GM12864 (cell line): ENCODE measurements around the gene GSN.
A peak's percentile ranks its signal among the peaks of the same experiment; 100 is the strongest.

Source experiments
- DNase-seq: peaks from one replicate; pipeline ENCODE4 v3.0.0-alpha.2; 2011; ENCODE audit warnings: low read depth
- H3K4me3 ChIP-seq: 2 replicates; pipeline ENCODE4 v1.5.1; 2011; ENCODE audit warnings: mild to moderate bottlenecking, low read depth, low read length, control low read depth
- CTCF ChIP-seq: IDR thresholded peaks from 2 replicates; pipeline ENCODE4 v1.5.1; 2011; ENCODE audit warnings: low read depth, mild to moderate bottlenecking, moderate library complexity, low read length, control low read depth, inconsistent platforms; ENCODE audit errors: missing control alignments

The GSN gene

GRCh38 chr9:121296213-121297127 lies 28.5 kb downstream of the GSN start:
- no peak for TF ChIP-seq CTCF
- DNase-seq, result no peak
- H3K4me3 ChIP-seq, result no peak overlapping the region

GRCh38 chr9:121297389-121297788 lies 29.4 kb downstream of the GSN start:
- TF ChIP-seq CTCF, result no peak
- H3K4me3 ChIP-seq, result no peak overlapping the region
- DNase-seq, result no peak

DNA sequence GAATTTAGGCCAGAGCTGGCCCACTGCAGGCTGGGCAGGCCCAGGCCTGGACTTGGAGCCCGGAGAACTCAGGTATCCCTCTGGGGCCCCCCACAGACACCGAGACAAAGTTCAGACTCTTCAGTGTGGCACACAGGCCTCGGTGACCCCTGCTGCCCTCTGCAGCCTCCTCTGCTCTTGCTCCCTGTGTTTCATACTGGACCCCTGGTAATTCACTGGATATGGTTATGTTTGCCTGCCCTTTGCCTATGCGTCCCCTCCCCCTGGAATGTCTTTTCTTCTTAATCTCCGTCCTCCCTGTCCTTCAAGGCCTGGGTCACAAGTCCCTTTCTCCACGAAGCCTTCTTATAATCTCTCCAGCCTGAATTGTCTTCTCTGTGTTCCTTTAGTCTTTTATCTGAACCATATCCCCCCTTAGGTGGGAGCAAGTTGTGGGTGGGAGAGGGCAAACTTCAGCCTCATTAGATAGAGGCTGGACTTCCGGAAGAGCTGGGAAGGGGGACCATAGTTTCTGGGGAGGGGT lies 30.1 kb downstream of the GSN start:
- TF ChIP-seq CTCF, result no peak
- no peak for DNase-seq
- H3K4me3 ChIP-seq, result no peak overlapping the region

DNA sequence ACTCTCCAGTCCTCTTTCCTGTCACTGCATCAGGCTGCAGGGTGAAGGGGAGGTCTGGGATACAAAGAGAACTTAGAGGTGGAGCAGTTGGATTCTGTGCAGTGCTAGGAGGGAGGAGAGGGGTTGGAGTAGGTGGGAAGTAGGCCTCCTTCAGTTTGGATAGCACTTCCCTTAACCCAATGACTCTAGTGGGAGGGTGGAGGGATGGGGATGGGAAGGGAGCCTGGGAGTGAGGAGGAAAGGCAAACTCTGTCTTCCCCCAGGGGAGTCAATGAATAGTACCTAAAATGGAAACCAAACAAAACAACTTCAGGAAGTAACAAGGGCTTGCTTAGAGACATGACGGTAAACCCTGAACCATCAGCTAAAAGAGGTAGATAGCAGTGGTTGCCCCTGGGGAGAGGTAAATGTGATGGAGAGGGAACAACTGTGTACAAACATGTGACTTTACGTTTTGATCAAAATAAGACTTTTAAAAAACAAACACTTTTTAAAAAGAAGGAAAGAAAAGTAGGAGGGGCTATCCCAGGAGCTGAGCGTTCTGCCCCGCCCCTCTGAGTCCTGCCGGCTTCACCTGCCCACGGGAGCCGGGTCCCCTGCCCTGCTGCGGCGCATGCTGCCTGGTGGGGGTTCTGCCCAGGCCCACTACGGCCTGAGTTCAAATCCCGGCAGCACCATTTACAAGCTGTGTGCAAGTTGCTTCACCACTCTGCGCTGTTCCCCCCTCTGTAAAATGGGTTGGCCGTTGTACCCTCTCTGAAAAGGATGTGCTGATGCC lies 30.9 kb downstream of the GSN start:
- H3K4me3 ChIP-seq, result peak overlapping the region; percentile 47
- TF ChIP-seq CTCF, result no peak
- DNase-seq, result no peak

GRCh38 chr9:121299467-121300282 lies 31.7 kb downstream of the GSN start:
- TF ChIP-seq CTCF, result no peak
- DNase-seq, result no peak

GRCh38 chr9:121300283-121301119 lies 32.5 kb downstream of the GSN start:
- no peak for DNase-seq
- peak overlapping the region; percentile 47 for H3K4me3 ChIP-seq
- no peak for TF ChIP-seq CTCF

More at GRCh38 chr9:121299467-121300282, 31.7 kb downstream of the GSN start:
- peak overlapping the region; percentile 47 for H3K4me3 ChIP-seq
